Left forelimb (tissue), 1 donor: ENCODE results near the gene EFCAB13.
"Not testable (repeated sequence)": the region's sequence is repeated elsewhere in the genome, so short reads cannot be mapped to it uniquely, and the experiment has no call there.

Experiments used
- DNase-seq: peaks from one replicate; pipeline ENCODE4 v3.0.0-alpha.2; 2018; ENCODE audit warnings: low spot score

The EFCAB13 gene

DNA sequence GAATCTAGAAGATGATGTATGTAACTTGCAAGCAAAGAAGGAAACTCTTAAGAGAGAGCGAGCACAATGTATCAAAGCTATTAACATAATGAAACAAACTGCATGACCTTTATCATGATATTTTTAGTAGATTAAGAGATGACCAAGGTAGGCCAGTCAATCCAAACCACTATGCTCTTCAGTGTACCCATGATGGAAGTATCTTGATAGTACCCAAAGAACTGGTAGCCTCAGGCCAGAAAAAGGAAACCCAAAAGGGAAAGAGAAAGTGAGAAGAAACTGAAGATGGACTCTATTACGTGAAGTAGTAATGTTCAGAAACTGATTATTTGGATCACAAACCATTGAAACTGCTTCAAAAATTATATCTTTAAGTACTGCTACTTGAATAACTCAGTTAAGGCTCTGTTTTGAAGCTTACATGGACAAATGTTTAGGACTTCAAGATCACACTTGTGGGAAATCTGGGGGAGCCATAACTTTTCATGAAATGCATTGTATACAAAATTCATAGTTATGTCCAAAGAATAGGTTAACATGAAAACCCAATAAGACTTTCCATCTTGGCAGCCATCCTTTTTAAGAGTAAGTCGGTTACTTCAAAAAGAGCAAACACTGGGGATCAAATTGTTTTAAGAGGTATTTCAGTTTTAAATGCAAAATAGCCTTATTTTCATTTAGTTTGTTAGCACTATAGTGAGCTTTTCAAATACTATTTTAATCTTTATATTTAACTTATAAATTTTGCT is 102.3 kb downstream of the EFCAB13 start:
- not testable (repeated sequence) for DNase-seq

DNA sequence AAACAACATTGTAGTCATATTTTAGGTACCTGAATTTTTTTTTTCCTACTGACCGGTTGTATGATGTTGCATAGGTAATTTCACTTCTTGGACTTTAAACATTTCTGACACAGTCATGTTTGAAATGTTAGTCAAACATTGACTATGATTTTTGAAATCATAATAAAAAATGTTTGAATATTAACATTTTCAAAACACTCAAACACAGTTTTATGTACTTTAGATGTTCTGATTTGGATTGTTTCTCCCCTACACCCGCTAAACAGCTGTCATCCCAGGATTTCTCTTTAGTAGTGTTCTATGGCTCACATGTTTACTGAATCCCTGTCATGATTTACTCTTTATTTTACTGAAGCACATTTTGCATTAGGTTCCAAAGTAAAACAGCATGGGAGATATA is 104.2 kb downstream of the EFCAB13 start:
- DNase-seq, result no peak

- not testable (repeated sequence) for DNase-seq
Measured at GRCh38 chr17:47432240-47432639, 108.5 kb downstream of the EFCAB13 start.

- DNase-seq, result no peak
Measured at GRCh38 chr17:47465165-47465564, 141.4 kb downstream of the EFCAB13 start.

- DNase-seq, result not testable (repeated sequence)
Measured at GRCh38 chr17:47466976-47467375, 143.2 kb downstream of the EFCAB13 start.

GRCh38 chr17:47470836-47471235 is 147.1 kb downstream of the EFCAB13 start:
- DNase-seq, result no peak

DNA sequence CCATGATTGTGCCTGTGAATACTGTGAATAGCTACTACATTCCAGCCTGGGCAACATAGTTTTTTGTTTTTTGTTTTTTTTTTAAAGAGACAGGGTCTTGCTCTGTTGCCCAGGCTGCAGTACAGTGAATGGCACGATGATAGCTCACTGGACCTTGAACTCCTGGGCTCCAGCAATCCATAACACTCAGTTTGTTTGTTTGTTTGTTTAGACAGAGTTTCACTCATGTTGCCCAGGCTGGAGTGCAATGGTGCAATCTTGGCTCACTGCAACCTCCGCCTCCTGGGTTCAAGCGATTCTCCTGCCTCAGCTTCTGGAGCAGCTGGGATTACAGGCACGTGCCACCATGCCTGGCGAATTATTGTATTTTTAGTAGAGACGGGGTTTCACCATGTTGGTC is 148.3 kb downstream of the EFCAB13 start:
- not testable (repeated sequence) for DNase-seq
